Skeletal muscle cell (primary cell): ENCODE measurements around the gene HSD11B1.

Source experiments
- DNase-seq: peaks from one replicate; pipeline ENCODE4 v3.0.0-alpha.2; 2010; ENCODE audit warnings: low read depth
- H3K4me3 ChIP-seq: 2 replicates; pipeline ENCODE4 v1.5.1; 2011; ENCODE audit warnings: low read depth, mild to moderate bottlenecking, control low read depth, low read length, moderate library complexity

Gene HSD11B1

DNA sequence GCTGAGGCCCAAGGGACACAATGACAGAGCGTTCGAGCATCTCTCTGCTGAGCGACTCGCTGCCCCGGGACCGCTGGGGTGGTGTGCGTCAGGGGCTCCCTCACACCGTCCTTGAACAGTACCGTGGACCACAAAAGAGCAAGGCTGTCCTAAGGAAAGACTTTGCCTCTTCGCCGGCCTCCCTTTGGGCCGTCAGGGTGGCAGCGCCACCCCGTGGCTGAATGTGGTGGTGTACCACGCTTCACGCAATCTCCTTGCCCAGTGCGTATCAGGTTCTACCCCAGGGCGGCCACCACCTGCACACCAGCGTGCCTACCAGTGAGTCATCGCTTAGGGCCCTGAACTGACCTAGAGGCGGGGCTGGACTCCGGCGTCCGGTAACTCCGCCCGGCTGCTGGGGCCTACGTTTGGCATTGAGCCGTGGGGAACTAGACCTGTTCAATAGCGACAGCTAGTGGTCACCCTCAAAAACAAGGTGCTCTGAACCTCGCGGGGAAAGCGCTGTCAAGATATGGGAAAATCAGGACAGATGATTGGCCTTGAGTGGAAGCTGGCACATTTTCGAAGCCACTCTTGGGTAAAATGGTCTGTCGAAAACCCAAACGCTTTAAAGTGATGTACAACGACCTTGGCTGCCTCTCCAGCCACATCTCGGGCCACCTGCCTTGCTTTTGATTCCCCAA lies 43.1 kb downstream of the HSD11B1 start:
- peak overlapping the region; percentile 14 for H3K4me3 ChIP-seq
- peak; percentile 79 for DNase-seq

DNA sequence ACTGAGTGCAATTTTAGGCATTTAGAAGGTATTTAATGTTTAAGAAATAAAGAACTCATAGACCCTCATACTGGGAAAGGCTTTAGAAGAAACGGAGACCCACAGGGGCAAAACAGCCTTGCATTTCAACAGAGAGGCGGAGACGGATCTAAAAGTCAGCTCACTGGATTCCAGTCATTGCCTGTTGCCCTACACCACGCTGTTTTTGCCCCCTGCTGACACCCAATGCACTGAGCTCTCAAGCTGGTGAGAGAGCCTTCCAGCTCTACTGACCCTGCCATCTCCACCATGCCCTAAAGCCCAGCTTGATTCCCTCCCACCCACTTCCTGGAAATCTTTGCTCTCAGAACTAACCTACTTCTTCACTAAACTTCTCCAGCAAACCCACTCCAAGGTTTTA lies 44.0 kb downstream of the HSD11B1 start:
- DNase-seq, result no peak
- H3K4me3 ChIP-seq, result no peak overlapping the region

DNA sequence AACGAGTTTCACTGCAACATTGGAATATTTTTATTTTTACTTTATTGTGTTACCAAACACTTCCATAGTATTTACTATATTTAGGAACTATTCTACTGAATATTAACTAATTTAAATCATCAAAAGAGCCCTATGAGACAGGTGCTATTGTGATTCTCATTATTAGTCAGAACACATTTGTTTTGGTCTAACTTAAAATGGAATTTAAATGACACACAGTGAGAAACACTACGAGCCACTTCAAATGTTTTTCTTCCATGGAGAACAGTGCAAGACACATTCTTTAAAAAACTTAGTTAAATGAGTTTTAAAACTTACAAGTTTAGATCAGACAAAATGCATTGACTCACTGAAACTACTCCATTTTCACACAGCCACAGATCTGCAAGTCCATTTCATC lies 44.6 kb downstream of the HSD11B1 start:
- no peak for DNase-seq
- H3K4me3 ChIP-seq, result no peak overlapping the region

DNA sequence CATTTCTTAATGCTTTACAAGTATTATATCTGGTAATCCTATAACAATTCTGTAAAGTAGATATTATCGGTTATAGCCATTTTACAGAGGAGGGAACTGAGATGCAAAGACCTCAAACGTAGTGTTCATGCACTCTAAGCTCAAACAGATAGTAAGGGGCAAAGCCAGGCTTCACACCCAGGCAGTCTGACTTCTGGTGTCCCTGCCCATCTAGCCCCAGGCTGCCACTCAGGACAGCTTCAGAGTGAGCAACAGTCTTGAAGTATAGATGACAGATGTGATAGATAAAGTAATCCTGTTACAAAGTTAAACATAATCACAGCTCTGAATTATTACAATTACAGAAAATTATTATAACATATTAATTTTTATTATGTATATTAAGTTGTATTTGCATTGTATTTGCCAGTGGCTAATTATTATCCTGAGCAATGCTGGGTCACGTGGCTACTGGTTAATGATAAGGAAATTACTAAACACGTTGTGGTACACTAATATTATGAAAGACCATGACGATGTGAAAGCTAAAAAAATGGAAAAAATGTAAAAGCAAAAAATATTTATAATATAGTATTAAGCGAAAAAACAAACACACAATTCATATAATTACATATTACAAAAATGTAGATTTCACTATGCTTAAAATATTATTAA lies 45.2 kb downstream of the HSD11B1 start:
- no peak overlapping the region for H3K4me3 ChIP-seq
- DNase-seq, result no peak

DNA sequence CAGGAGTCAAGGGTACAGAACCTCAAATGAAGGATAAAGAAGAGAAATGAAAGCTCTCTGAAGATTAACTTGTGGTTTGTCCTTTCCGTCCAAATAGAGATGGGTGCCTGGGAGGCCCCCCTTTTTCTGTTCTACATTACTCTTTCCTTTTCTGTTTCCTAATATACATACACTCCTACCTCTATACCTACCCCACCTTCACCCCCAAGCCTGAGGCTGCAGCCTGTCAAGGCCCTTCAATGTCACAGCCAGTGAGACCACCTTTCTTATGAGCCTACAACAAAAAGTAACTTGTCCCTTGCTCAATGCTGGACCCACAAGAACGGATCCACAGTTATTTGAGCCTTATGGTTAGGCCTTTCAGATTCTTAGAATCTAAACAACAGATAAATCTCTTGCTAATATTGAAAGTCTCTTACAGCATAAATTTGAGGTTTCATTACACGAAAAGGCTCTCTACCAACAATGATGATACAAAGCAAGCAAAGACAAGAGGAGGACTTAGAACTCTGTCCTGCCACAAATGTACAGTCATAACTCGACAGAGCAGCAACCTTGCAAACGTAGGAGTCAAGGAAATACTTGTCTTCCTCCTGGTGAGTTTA lies 47.1 kb downstream of the HSD11B1 start:
- no peak for DNase-seq
- H3K4me3 ChIP-seq, result no peak overlapping the region

DNA sequence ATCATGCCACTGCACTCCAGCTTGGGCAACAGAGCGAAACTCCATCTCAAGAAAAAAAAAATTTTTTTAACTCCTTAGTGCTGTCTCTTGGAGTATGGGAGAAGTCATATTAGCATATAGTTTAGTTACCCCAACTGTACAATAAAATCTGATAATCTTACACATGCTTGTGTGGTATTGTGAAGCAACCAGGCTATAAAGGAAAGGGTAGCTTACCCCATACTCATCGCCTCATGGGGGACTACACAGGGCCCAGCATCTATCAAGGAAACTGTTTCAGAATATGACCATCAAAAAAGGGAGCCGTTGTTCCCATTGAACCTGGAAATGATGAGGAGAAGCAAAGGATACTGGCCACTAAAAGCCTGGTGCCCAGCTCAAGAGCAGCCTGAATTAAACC lies 48.2 kb downstream of the HSD11B1 start:
- no peak overlapping the region for H3K4me3 ChIP-seq
- no peak for DNase-seq

DNA sequence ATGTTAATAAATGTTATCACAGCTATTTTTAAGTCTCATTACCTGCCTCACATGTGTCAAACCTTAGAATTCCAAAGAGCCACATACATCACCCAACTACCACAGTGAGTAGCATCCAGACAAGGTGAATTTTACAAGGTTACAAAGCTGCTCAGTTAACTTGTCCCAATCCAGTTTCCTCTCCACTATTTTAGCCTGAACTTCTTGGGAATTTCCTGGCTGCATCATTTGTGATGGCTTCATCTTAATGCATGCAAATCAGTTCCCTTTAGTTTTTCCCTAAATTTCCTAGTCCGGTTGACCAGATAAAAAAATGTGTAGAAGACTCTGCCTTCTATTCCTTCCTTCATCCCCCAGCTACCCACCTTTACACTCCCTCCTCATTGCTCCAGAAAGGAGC lies 50.6 kb downstream of the HSD11B1 start:
- no peak for DNase-seq
- no peak overlapping the region for H3K4me3 ChIP-seq

DNA sequence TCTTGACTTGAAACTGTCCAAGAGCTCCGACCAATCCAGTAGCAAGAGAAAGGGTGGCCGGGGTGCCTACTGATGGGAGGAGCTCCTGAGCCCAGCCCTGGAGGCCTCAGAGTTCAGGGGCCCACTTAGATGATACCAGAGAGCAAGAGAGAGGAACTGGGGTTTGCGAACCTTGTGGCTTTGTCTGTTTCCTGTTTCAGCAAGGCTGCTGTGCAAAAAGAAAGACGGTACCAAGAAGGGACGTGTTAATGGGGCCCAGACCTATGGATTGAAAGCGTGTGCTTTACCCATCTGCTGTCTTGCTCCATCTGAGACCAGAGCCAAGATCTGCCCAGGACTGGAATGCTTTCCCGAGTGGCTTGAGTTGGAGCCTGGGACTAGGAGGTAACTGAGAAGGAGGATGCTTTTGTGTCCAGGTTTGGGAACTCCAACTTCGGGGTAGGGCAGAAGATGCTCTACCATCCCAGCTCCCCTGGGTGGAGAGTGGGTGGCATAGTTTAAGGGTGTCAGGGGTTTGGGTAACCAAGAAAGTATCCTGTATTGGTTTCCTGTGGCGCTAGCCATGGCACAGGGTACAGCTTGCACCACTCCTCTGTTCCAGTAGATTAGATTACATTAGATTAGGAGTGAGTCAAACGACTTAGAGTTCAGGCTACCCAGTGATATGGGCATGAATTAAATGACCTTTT lies 51.4 kb downstream of the HSD11B1 start, which contains the start of gene TRAF3IP3:
Gene TRAF3IP3 (plus strand): TSS at position 128 of the 689 bp plus-strand sequence. CDS start 3,987 bp downstream, outside the sequence.
- no peak within 1 kb of the TSS for H3K4me3 ChIP-seq

DNA sequence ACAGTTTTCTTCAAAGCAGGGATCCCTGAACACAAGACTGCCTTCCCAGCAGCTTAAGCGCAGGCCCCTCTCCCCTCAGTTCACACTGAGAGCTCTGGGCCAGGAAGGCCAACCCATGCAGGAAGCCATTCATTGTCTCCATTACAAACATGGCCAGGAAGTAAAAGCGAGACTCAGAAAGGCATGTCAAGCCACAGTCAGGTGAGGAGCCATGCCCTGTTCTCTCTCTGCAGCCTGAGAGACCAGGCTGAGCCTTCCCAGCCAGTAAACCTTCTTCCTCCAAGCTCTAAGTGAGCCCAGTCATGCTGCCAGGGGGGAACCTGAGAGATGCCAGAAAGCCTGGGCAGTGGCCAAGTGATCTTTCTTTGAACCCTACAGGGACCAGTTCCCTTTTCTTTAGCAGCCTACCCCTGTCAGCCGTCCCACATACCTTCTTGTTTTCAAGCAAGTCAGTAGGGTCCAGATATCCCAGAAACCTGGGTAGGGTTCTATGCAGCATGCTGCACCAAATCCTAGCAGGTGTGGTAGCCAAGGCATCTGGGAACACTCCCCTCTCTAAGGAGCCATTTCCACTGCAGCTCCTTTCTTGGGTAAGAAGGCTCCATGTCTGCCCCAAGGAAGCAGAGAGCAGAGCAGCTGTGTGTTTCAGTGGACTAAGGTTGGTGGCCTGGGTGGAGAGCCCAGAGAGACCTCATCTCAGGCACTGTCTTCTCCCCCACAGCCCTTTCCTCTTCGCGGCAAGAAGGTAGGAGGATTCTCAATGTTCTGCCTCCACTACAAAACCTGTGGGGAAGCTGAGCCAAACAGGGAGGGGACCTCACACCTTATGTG lies 52.2 kb downstream of the HSD11B1 start:
- H3K4me3 ChIP-seq, result no peak overlapping the region
- DNase-seq, result no peak

More for the DNA sequence above, 51.4 kb downstream of the HSD11B1 start, which contains the start of gene TRAF3IP3:
- DNase-seq, result no peak

DNA sequence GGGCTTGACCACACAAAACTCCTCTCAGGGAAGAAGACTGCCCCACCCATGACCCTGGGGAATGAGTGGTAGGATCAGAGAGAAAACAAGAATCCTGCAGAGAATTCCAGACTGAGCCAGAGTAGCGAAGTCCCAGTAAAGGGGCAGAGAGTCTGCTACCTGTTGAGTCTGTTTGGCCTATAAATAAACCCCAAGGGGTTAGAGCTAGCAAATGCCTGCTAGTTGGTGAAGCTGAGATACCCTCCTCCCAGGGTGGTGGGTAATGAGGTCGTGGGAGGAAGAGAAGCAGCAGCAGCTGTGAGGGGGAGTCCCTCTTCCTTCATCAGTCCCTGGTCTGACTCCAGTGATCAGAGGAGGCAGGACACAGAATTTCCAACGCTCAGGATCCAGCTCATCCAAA lies 53.8 kb downstream of the HSD11B1 start:
- DNase-seq, result no peak
- H3K4me3 ChIP-seq, result no peak overlapping the region

DNA sequence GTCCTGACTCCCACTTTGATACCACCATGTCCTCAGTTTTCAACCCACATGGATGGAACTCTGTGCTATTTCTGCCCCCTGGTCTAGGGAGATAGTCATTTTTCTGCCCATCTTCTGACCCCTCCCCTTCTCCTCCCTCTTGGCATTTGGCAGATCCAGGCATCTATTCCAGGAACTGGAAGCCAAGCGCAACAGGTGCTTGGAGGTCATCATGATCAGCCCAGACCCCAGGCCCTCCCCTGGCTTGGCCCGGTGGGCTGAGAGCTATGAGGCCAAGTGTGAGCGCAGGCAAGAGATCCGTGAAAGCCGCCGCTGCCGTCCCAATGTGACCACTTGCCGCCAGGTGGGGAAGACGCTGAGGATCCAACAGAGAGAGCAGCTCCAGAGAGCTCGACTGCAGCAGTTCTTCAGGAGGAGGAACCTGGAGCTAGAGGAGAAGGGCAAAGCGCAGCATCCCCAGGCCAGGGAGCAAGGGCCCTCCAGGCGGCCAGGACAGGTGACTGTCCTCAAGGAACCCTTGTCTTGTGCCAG lies 55.2 kb downstream of the HSD11B1 start:
- H3K4me3 ChIP-seq, result no peak overlapping the region
- DNase-seq, result no peak

DNA sequence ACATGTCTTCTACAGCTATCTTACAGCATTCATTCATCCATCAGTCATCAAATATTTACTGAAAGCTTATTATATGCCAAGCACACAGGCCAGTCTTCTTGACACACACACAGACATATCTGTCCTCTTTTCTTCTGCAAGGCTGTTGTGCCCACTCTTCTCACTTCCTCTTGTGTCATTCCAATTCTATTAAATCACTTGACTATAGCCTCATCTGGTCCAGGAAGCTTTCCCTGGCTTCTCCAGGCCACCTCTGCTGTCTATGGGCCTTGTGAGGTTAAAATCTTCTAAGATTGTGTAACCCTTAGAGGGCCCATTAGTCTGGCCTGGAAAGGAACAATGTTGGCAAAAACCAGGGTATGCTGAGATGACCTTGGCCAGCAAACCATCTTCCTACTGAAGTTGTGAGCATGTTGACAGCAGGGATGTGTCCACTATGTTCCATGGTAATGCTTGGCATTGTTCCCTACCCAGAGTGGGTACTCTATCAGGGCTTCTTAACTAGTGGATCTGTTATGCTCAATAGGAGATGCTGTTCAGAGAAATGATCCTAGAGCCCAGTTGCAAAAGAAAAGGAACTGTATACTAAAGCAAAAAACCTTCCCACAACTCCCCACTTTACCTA lies 56.5 kb downstream of the HSD11B1 start:
- DNase-seq, result no peak
- H3K4me3 ChIP-seq, result no peak overlapping the region

DNA sequence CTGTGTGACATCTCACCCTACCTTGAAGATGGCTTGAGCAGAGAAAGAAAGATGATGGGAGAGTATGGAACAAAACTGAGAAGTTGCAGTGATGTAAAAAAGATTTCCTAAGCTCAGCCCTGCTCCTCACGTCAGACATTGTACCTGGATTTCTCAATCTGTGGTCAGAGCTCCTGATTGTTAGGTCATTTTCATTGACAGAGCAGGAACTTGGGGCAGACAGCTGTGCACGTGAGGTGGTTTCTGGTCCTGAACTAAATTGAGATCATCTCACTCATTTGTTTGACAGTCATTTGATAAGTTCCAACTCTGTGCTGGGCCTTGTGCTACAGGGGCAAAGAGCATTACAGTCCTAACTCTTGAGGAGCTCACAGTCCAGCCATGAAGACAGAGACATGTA lies 61.4 kb downstream of the HSD11B1 start:
- no peak overlapping the region for H3K4me3 ChIP-seq
- DNase-seq, result no peak

DNA sequence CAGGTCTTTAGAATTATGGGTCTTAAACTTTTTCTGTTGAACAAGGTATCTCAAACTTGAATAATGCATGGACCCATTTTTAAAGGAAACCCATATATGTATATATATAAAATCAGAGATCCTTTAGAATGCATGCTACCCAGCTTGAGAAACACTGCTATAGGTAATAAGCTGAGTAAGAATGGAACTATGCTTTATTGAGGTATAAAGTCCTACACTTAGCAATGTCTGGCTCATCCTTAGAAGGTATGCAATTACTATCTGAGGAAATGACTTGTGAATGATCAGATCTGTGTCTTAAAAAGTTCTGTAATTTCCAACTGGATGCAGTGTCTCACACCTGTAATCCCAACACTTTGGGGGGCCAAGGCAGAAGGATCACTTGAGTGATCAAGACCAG lies 62.5 kb downstream of the HSD11B1 start:
- DNase-seq, result no peak
- H3K4me3 ChIP-seq, result no peak overlapping the region

DNA sequence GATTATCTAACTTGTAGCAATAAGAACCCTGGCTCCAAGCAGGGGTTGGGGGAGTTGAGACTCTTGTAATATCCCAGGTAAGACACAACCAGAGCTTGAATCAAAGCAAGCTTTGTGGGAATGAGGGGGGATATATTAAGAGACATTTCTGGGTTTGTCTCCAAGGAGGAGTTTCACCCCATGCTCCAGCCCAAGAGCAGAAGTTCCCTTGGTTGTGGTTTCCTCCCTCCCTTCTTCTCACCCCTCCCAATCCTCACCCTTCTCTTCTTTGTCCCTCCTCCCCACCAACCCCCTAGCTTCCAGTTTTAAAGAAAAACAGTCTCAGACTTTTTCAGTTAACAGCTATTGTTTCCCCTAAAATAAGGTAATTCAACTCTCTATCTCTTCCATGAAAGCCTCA lies 63.1 kb downstream of the HSD11B1 start:
- H3K4me3 ChIP-seq, result no peak overlapping the region
- no peak for DNase-seq

DNA sequence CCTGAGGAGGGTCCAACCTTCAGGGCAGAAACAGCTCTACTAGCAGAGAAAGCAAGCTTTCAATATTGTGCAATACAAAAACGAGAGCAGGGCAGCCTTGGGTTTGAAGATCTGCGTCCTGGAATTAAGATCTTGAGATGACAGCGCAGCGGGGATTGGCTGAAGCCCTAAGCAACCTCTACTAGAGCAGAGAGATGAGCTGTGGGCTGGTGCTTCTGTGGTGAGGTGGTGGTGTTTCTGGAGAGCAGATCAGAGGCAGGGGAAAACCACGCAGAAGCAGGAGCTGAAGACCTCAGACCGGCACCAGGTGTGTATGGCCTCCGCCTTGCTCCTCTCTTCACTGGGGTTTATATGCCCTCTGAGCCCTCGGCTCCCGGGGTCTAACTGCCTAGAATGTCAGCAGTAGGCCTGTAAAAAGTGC lies 63.7 kb downstream of the HSD11B1 start:
- no peak overlapping the region for H3K4me3 ChIP-seq

DNA sequence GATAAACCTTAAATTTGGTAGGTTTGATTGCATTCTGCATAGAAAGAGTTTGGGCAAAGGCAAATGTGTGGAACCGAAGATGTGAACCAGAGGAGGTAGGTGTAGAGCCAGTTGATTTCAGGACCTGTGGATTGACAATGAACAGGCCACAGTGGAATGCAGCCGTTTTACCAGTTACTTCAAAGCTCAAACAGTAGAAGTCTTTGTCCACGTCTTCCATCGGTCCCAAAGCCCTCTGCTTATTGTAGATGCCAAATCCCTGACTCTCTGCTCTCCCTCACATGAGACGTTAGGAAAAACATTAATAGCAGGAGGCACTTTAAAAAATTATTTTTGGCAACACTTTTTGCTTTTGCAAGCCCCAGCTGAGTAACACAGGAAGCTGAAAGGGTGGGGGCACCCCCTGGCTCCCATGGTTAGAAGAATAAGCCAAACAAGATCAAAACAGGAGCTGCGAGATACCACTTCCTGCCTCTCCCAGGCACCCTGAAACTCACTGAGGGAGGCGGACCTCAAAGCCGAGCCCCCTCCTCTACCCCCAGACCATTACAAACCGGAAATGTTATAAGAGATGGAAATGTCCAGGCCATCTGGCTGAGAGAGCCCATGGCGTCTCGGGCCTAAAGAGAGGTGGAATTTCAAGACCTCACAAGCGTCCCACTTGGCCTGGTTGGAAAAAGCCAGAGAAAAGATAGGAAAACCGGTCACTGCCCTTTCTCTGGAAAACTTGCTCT lies 64.7 kb downstream of the HSD11B1 start:
- H3K4me3 ChIP-seq, result no peak overlapping the region
- peak; percentile 65 for DNase-seq

More for the DNA sequence above, 63.7 kb downstream of the HSD11B1 start:
- no peak for DNase-seq

DNA sequence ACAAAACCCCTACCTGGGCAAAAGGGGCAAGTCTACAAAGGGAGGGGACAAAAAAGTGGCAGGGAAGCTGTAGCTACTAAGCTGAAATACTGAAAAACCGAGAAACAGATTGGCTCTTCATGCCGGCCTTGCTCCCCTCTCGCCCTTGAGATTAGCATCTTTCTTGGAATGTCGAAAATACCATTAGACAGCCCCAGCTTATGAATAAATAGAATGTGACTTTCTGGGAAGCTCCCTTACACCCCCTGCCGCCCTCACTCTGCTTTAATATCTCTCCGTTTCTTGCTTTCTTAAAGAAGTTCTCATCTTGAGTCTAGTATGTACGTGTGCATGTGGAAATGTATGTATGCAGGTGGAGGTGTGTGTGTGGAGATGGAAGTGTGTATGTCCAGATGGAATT lies 65.3 kb downstream of the HSD11B1 start:
- H3K4me3 ChIP-seq, result no peak overlapping the region
- no peak for DNase-seq
